Fibroblast of skin of left biceps (primary cell): ENCODE data around the gene AADACL2.
"Not testable (repeated sequence)": the region's sequence is repeated elsewhere in the genome, so short reads cannot be mapped to it uniquely, and the experiment has no call there.

Experiments
- DNase-seq, 2 experiments: peaks; one replicate each; pipeline ENCODE4 v3.0.0-alpha.2; 2013; ENCODE audit warnings: low read depth in 2 of 2

AADACL2 gene, protein sequence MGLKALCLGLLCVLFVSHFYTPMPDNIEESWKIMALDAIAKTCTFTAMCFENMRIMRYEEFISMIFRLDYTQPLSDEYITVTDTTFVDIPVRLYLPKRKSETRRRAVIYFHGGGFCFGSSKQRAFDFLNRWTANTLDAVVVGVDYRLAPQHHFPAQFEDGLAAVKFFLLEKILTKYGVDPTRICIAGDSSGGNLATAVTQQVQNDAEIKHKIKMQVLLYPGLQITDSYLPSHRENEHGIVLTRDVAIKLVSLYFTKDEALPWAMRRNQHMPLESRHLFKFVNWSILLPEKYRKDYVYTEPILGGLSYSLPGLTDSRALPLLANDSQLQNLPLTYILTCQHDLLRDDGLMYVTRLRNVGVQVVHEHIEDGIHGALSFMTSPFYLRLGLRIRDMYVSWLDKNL

DNA sequence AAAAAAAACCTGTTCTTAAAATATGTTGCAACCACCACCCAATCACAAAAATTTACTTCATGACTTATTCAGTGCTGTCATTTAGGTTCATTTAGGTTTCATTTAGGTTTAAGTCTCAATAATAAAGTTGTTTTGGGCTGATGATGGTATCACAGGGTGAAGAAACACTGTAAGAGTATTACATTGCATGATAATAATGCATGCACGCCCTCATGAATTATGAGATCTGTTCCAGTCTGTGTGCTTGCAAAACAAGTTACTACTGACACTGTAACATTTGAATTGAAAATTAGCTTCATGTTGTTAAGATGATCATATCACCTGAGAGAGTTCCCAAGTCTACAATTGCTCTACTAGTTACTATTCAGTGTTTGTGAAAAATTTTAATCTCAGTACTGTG lies at the start of gene AADACL2:
Gene AADACL2, plus strand, starts transcription at position 315 of the 400 bp plus-strand sequence. CDS start 109 bp downstream, outside the sequence.
- DNase-seq: no peak

DNA sequence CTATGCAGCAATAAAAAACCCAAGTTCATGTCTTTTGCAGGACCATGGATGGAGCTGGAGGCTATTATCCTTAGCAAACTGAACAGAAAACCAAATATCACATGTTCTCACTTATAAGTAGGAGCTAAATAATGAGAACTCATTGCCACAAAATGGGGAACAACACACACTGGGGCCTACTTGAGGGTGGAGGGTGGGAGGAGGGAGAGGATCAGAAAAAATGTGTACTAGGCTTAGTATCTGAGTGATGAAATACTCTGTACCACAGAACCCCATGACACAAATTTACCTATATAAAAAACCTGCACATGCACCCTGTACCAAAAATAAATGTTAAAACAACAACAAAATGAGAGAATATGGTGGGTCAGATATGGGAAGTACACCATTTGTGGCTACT lies 49.6 kb upstream of the AADACL2 start:
- DNase-seq: no peak

DNA sequence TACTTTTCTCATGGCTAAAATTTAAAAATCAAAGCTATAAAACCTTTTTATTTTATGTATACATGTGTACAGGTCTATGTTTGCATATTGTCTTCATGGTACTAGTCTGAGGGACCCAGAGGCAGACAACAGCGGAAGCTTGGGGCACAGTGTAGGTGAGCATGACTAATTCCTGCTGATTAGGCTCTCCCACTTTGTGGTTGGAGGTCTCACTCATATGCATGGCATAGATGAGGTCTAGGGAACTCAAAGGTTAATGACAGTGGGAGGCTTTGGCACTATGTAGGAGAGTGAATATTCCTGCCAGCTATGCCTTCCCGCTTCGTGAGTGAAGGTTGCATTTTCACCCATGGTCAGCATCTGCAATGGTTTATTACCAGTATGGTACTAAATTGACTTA lies 47.5 kb upstream of the AADACL2 start:
- DNase-seq: no peak

DNA sequence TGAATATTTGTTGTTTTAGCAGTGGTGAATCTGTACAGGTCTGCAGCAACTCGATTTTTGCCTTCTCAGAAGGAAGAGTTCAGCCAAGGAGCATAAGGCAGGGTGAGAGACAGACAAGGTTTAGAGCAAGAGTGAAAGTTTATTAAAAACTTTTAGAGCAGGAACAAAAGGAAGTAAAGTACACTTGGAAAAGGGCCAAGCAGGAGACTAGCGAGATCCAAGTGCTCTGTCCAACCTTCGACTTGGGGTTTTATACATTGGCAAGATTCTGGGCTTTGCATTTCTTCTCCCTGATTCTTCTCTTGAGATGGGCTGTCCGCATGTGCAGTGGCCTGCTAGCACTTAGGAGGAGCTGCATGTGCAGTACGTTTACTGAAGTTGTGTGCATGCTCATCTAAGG lies 46.7 kb upstream of the AADACL2 start:
- DNase-seq: no peak

DNA sequence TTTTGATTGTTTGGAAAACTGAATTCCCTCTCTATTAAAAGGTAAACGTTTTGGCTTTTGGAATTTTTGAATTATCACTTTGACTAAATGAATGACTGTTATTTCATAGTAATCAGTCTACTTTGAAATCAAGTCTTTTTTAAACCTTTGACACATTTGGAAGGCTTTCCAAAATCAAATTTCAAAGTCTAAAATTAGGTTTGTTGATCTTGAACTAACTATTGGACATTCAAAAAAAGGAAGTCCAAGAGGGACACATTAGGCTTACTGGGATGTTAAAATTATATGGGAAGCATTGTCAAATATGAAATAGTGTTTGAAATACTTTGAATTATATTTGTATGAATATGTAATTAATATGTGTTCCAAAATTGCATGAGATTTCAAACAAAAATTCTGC lies 45.2 kb upstream of the AADACL2 start:
- no peak for DNase-seq

DNA sequence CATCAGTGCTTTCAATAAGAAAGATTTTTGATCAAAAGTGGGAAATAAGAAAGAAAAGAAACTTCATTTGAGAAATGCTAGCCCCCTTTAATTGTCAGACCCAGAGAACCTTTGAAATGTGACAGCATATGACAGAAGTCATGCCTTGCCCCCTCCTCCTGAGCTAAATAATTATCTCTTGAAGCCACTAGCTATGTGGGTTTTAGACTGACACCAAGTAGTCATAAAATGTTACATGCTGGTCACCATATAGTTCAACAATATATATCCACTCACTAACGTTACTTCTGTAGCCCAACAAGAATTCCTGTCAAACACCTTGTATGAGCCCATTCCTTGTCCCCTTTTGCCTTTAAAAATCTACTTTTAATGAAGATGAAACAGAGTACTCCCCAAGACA lies 43.1 kb upstream of the AADACL2 start:
- no peak for DNase-seq

DNA sequence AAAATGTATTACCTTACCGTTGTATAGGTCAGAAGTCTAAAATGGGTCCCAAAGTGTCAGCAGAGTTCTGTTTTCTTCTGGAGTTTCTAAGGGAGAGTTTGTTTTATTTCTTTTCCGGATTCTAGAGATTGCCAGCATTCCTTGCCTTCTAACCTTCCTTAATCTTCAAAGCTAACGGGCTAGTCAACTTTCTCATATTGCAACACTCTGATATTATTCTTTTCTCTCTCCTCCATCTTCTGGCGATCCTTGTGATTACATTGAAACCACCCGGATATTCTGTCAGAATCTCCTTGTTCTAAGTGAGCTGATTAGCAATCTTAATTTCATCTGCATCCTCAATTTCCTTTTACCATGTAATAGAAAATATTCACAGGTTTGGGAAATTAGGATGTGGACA lies 36.2 kb upstream of the AADACL2 start:
- no peak for DNase-seq

DNA sequence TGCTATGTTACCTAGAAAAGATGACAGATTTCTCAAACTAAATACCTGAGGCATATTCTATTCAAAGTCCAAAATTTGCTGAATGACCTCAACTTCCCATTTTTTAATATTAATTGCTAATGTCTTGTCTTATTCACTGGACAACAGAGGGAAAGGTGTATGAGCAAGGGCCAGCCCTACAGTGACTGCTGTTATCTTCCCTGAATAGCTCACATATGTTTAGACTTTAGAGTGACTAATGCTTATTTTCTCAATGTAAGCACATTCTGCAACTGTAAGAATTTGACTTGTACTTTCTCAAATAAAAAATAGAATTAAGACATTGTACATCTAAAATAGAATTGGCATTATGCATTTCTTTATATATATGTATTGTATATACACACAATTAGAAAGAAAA lies 26.5 kb upstream of the AADACL2 start:
- no peak for DNase-seq

DNA sequence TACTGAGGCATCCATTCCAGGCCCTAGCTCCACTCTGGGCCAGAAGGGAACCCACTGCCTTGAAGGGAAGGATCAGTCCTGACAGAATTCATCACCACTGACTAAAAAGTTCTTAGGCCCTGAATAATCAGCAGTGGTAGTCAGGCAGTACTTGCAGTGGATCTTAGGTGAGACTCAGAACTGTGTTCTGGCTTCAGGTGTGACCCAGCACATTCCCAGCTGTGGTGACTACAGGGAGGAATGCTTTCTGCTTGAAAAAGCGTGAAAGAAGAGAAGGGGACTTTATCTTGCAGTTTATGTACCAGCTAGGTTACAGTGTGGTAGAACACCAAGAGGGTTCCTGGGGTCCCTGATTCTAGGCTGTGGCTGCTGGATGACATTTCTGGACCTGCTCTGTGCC lies 24.9 kb upstream of the AADACL2 start:
- DNase-seq: no peak

DNA sequence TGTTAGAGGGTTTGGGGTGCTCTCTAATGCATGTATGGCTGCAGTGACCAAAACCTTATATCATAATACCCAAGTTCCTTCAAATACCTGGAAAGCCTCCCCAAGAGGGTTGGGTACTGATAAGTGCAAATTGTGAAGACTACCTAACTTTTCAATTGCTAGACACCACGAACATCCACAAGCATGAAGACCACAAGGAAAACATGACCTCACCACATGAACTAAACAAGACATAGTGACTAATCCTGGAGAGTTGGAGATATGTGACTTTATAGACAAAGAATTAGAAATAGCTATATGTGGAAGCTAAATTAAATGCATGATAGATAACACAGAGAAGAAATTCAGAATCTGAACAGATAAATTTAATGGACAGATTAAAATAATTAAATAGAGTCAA lies 23.9 kb upstream of the AADACL2 start:
- DNase-seq: peak; percentile 15 to 17

DNA sequence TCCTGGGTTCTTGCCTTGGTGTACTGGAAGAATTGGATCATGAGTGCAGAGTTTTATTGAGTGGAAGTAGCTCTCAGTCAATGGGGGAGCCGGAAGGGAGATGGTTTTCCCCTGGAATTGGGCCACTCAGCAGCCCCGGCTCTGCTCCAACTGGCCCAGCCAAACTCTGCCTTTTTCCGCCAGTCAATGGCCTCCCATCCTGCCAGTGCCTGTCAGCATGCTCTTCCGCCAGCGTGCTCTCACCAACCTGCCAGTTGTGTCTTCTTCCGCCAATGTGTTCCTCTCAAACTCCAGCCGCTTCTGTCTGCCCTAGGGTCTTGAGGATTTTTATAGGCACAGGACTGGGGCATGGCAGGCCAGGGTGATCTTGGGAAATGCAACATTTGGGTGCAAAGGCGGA lies 12.4 kb upstream of the AADACL2 start:
- no peak for DNase-seq

DNA sequence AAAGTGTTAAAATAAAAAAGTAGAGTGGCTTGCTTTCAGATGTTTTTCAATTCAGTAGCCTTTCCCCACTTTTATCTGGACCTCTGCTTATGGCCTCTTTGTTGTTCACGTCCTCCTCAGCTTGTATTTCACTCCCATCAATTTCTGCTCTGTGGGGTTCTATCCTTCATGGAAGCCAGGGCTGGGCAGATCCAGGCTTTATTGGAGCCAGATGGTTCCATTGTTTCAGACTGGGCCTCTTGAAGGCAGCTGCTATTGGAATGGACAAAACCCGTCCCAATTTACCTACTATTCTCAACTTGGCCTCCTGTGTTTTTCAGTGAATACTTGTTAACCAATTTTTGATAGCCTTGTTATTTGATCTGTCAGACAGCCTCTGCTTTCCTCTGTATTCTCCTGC lies 10.9 kb upstream of the AADACL2 start:
- no peak for DNase-seq

DNA sequence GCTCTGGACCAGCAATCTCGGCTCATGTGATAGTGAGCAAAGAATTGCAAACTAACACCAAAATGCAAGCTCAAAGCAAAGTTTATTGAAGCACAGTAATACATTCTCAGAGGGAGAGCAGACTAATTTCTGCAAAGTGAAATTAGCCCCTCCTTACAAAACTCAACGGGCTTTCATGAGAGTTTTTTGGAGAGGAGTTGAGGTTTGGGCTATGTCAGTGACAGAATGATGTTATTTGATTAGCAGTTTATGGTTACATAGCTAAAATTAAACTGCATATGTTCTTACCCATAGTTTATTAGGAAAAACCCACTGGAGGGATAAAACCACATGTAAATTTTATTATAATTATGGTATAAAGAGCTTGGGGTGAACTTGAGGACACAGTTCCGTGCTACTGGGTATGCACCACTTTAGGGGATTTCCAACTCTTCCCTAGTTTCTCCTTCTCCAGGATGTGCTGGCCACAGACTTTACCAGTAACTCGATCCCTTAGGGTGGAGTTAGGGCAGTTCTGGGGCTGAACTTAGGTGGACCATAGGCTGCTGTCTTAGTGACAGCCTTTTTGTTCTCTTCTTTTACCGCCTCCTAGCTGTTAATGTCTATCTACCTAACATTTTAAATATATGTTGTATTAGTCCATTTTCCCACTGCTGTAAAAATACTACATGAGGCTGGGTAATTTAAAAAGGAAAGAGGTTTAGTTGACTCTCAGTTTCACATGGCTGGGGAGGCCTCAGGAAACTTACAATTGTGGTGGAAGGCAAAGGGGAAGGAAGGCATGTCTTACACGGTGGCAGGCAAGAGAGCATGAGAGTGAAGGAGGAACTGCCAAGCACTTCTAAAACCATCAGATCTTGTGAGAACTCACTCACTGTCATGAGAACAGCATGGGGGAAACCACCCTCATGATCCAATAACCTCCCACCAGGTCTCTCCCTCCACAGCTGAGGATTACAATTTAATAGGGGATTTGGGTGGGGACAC lies 8.9 kb upstream of the AADACL2 start:
- no peak for DNase-seq

DNA sequence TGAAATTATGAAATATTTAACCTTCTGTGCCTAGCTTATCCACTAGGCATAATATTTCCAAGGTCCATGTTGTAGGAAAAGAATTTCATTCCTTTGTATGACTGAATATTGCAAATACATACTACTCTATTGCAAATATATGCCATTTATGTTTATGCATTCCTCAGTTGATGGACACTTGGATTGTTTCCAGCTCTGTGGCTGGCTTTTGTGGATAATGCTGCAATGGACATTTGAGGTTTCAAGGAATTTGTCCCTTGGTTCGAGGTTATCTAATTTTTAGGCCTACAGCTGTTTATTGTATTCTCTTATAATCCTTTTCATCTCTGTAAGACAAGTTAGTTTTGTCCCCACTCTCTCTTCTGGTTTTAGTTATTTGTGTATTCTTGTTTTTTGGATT lies 7.7 kb upstream of the AADACL2 start:
- no peak for DNase-seq

DNA sequence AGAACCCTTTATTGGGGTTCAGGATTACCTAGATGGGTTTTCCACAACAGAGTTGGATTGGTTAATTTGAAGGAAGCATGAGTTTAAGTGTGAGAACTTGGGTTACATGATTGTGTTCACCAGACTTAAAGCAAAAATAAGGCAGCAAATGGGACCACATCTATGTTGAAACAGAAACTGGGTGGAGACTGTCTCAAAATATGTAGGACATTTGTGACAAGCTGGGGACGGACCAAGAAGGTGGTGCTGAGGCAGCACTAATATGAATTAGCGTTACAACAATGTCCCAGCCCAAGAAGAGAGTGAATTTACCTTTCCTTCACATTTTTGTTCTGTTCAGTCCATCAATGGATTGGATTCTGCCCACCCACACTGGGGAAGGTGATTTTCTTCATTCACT lies 866 bp upstream of the AADACL2 start:
- DNase-seq: no peak

DNA sequence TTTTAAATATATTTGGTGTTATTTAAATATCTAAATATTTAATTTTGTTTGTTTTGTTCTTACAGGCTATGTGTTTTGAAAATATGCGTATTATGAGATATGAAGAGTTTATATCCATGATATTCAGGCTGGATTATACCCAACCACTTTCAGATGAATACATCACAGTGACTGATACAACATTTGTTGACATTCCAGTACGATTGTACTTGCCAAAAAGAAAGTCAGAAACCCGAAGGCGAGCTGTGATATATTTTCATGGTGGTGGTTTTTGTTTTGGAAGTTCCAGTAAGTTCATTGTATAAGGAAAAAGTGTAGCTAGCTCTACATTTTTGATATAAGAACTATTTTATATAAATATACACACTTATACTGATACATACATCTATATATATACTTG lies 6.9 kb downstream of the AADACL2 start:
- no peak for DNase-seq

DNA sequence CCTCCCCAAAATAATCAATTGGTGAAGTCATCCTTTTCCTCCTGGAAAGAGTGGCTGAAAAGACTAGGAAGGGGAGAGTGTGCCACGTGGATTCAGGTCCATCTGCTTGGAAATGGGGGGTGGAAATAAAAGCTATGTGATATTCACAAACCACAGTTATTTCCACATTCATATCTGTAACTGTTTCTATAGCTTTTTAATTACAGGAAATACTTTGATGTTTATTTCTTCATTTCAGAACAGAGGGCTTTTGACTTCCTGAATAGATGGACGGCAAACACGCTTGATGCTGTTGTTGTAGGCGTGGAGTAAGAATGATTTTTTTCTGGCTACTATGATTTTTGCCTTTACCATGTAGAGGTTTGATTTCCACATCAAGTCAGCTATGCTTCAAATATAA lies 10.1 kb downstream of the AADACL2 start:
- DNase-seq: no peak

DNA sequence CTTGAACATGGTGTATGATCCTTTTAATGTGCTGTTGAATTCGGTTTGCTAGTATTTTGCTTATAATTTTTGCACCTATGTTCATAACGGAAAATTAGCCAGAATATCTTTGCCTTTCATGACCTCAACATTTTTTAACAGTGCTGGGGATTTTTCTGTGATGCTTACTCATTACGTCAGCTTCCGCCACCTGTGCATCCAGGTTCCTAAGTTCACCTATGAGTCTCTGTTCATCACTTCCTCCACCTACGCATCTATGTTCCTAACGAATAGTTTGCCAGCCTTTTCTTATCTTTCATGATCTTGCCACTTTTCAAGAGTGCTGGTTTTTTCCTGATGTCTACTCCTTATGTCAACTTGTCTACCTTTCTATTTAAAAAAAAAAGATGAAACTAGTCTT lies 16.5 kb downstream of the AADACL2 start:
- DNase-seq: no peak

DNA sequence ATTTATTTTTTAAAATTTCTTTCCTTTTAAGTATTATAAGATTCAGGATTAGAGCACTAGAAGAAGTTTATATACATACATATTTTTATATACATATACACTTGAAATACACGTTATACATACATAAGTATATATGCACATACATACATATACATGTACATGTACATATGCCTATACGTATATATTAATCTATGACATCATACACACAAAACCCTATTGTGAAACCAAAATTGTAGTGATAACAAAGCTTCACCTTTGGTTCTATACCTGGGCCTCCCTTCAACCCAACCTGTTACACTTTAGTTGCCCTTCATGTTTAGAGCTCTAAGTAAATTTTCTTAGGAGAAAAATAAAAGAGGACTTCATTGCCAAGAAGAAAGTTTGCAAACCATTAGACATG lies 17.0 kb downstream of the AADACL2 start:
- DNase-seq: no peak

DNA sequence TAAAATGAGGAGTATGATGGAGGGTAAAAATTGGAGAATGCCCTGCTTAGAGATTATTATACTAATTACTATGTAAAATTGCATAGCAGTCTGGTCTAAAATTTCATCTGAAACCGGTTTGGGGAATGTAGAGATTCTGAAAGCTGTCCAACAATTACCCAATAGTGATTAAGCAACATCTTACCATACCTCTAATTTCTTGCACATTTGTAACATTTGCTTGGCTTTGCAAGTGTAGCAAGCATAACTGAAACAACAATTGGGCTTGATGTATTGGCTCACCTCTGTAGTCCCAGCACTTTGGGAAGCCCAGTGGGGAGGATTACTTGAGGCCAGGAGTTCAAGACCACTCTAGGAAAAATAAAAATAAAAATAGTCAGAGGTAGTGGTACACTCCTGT lies 17.4 kb downstream of the AADACL2 start:
- DNase-seq: peak; percentile 77

DNA sequence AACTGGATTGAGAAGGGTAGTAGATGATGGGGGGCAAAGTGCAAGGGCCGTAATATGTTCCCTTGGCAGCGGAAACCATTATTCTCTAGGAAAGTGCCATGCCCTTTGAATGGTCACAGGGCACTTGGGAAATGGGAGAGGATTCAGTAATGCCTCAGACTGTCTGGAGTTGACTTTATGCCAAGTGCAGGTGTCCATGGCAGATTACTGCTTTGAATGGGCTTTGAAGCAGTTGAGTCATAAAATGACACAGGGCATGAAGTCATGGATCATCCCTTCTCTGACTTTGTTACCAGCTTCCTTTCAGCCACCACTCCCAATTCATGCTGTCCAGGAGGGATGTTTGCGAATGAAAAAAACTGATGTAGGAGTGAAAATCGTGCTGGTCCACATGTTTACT lies 20.1 kb downstream of the AADACL2 start:
- DNase-seq: no peak

DNA sequence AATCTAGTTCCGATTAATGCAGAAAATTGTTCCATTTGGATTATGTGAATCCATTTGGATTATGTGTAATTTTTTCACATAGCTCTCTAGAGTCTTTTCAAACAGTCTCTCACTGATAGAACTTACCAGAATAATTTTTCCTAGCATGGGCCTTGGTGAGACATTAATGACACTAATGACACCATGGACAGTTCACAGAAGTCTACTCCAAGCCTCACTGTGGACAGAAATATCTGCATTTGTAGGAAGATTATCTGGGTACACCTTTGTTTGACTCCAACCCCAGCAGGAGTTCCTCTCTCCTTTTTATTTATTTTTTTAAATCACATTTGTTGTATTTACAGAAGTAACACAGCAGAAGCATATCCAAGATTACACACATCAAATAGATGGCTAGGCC lies 27.9 kb downstream of the AADACL2 start:
- DNase-seq: no peak

DNA sequence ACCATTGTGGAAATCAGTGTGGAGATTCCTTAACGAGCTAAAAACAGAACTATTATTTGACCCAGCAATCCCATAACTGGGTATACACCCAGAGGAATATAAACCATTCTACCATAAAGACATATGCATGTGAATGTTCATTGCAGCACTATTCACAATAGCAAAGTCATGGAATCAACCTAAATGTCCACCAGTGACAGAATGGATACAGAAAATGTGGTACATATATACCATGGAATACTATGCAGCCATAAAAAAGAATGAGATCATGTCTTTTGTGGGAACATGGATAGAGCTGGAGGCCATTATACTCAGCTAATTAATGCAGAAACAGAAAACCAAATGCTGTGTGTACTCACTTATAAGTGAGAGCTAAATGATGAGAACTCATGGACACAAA lies 31.0 kb downstream of the AADACL2 start:
- DNase-seq: not testable (repeated sequence)
